ENCODE measurements around the gene MRPL43. TPM values are rescaled to one million over a fixed set of nuclear protein-coding genes. Genes with fewer than 3 reads are reported as not detected.
A peak's percentile ranks its signal among the peaks of the same experiment; 100 is the strongest.

Gene MRPL43
- total and polyA plus RNA-seq, 10 of the 15 experiments (the other 5 are each of a cell fraction or from before 2014, with no cell fraction given) = 16.6 to 108 (median 65.1) TPM

DNA sequence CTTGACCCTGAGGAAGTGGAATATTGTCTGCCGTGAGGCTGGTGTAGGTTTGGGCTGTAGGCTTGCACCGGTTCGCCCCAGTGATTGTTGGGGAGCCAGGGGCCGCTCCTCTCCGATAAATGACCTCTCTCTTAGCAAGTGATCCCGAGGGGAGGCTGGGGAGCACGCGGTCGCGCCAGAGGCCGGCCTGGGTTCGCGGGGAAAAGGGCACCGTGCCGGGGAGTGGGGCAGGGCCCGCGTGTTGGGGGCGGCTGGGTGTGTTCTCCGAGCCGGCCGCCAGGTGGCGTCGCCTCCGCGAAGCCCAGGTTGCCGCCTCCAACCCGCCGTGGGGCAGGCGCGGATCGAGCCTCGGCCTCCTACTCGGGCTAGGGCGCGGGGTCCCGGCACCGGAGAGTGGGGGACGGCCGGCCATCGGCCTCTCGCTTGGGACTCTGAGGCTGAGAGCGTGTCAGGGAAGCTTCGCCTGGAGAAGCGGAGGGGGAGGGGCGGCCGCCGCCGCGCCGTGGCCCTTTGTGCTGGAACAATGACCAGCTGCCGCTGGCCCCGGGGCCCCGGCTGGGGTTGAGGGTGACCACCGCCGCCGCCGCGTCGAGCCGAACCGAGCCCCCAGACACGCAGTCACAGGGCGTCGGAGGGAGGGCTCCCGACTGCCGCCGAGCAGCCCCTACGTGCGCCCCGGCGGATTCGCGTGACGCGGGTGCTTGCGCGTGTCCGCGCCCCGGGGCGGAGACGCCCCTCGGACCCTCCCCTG, 11.9 kb upstream of the MRPL43 start (continued):
- TF ChIP-seq ZNF687 (IDR thresholded peaks at IDR 0.05) (peak; percentile 11), RCOR1 (conservative IDR thresholded peaks at IDR 0.05; ENCODE audit: low read depth, low read length) (no peak), NFYA (IDR thresholded peaks at IDR 0.05; ENCODE audit: borderline replicate concordance, low read depth, low read length) (no peak)
- TF ChIP-seq, protein P1, sequence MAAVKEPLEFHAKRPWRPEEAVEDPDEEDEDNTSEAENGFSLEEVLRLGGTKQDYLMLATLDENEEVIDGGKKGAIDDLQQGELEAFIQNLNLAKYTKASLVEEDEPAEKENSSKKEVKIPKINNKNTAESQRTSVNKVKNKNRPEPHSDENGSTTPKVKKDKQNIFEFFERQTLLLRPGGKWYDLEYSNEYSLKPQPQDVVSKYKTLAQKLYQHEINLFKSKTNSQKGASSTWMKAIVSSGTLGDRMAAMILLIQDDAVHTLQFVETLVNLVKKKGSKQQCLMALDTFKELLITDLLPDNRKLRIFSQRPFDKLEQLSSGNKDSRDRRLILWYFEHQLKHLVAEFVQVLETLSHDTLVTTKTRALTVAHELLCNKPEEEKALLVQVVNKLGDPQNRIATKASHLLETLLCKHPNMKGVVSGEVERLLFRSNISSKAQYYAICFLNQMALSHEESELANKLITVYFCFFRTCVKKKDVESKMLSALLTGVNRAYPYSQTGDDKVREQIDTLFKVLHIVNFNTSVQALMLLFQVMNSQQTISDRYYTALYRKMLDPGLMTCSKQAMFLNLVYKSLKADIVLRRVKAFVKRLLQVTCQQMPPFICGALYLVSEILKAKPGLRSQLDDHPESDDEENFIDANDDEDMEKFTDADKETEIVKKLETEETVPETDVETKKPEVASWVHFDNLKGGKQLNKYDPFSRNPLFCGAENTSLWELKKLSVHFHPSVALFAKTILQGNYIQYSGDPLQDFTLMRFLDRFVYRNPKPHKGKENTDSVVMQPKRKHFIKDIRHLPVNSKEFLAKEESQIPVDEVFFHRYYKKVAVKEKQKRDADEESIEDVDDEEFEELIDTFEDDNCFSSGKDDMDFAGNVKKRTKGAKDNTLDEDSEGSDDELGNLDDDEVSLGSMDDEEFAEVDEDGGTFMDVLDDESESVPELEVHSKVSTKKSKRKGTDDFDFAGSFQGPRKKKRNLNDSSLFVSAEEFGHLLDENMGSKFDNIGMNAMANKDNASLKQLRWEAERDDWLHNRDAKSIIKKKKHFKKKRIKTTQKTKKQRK (IDR thresholded peaks at IDR 0.05; ENCODE audit: low read depth, low read length) = no peak

All from GM12878 (cell line).